Gastroesophageal sphincter (tissue), 4 donors: ENCODE data around the gene PTPRG. TPM values are rescaled to one million over a fixed set of nuclear protein-coding genes. Genes with fewer than 3 reads are reported as not detected.

Experiments used
- ATAC-seq: fragments of 150-250 bp; one replicate; pipeline ENCODE4 v1.9.1; 2016; ENCODE audit warnings: mild to moderate bottlenecking, moderate library complexity
- H3K27ac ChIP-seq, 4 donors: fragments of 200-600 bp; sonication (generic) in 3 of 4; 1 replicate in 3 of 4; 2 replicates in 1 of 4; pipeline ENCODE4 v1.5.1; 2016 to 2019
- H3K27me3 ChIP-seq: fragments of 200-600 bp; sonication (generic); one replicate; pipeline ENCODE4 v1.5.1; 2019
- H3K36me3 ChIP-seq, 2 donors: fragments of 200-600 bp; sonication (generic); one replicate each; pipeline ENCODE4 v1.5.1; 2019; ENCODE audit warnings: control low read depth in 1 of 2
- H3K4me1 ChIP-seq, 3 donors: fragments of 200-600 bp; sonication (generic); 1 replicate in 2 of 3; 2 replicates in 1 of 3; pipeline ENCODE4 v1.5.1; 2016 to 2019; ENCODE audit warnings: control low read depth in 2 of 3
- H3K4me3 ChIP-seq, 2 donors: fragments of 200-600 bp; sonication (generic); one replicate each; pipeline ENCODE4 v1.5.1; 2019; ENCODE audit warnings: mild to moderate bottlenecking in 1 of 2, moderate library complexity in 1 of 2
- H3K9me3 ChIP-seq, 3 donors: fragments of 200-600 bp; sonication (generic); one replicate each; pipeline ENCODE4 v1.5.1; 2017 to 2019; ENCODE audit warnings: control low read depth in 2 of 3
- EP300 ChIP-seq: sonication (generic); formaldehyde crosslinking; IDR thresholded peaks from one replicate; pipeline ENCODE4 v1.6.1; 2017; ENCODE audit warnings: antibody characterized with exemption, mild to moderate bottlenecking
- POLR2A ChIP-seq, 2 donors: fragments of 450-650 bp; IDR thresholded peaks; one replicate each; pipeline ENCODE4 v1.6.1; 2017; ENCODE audit warnings: antibody characterized with exemption in 2 of 2, mild to moderate bottlenecking in 2 of 2, moderate library complexity in 1 of 2
- POLR2AphosphoS5 ChIP-seq: sonication (generic); formaldehyde crosslinking; IDR thresholded peaks from one replicate; pipeline ENCODE4 v1.6.1; 2017; ENCODE audit warnings: antibody characterized with exemption
- WGBS, 2 donors: methylation state at CpG; one replicate each; pipeline ENCODE4 v1.1.5; 2018; ENCODE audit warnings: low coverage in 1 of 2; 5-methylcytosine and 5-hydroxymethylcytosine counted together
- total RNA-seq, 4 donors: library from RNA; depleted of rRNA; stranded (reverse); fragments of >200 nt; gene quantifications; one replicate each; pipeline ENCODE4 v1.1.0, GENCODE V29; 2016
- TF ChIP-seq, protein P1 (sequence below), 4 experiments: fragments of 200-600 bp in 2 of 4; fragments of 450-650 bp in 2 of 4; sonication (generic) in 1 of 4; IDR thresholded peaks; one replicate each; pipeline ENCODE4 v1.5.1; 2017 to 2019; ENCODE audit warnings: antibody characterized with exemption in 4 of 4, mild to moderate bottlenecking in 2 of 4, moderate library complexity in 2 of 4

PTPRG gene
- total RNA-seq, 4 donors from 2014 or later: 48.7 to 81.9 (median 52.8) TPM

DNA sequence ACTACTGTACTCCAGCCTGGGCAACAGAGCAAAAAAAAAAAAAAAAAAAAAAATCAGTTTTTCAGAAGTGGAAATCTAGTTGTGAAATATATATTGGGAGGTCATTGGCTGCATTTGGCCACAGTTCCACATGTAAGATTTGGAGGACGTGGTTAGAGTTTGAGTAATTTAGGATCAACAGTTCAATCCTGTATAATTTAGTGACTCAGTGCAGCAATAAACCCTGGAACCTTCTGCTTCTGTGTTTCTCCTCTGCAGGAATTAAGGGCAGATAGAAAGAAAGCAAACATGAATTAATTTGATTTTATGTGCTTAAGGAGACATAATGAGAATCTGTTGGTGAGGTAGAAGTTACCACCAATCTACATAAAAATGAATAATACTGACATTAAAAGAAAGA lies 347.0 kb downstream of the PTPRG start:
- Histone ChIP-seq H3K36me3 (no peaks in the 10 kb centered on the region), H3K27me3 (no peaks in the 10 kb centered on the region), H3K9me3 (no peaks in the 10 kb centered on the region), H3K4me3 (no peak overlapping the region), H3K27ac (no peak overlapping the region), H3K4me1 (peaks cover 8 to 32% (median 16%) of the 10 kb centered on the region in 3 donors)
- no peak for ATAC-seq
- WGBS, 2 donors: 53% methylated on average over 1 of the region's 1 CpG; no CpG with 5 or more reads in 1 of the 2 donors
- no peak for TF ChIP-seq POLR2AphosphoS5
- no peak for TF ChIP-seq POLR2A (IDR thresholded peaks at IDR 0.05)
- no peak for TF ChIP-seq EP300
- TF ChIP-seq, protein P1, sequence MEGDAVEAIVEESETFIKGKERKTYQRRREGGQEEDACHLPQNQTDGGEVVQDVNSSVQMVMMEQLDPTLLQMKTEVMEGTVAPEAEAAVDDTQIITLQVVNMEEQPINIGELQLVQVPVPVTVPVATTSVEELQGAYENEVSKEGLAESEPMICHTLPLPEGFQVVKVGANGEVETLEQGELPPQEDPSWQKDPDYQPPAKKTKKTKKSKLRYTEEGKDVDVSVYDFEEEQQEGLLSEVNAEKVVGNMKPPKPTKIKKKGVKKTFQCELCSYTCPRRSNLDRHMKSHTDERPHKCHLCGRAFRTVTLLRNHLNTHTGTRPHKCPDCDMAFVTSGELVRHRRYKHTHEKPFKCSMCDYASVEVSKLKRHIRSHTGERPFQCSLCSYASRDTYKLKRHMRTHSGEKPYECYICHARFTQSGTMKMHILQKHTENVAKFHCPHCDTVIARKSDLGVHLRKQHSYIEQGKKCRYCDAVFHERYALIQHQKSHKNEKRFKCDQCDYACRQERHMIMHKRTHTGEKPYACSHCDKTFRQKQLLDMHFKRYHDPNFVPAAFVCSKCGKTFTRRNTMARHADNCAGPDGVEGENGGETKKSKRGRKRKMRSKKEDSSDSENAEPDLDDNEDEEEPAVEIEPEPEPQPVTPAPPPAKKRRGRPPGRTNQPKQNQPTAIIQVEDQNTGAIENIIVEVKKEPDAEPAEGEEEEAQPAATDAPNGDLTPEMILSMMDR (IDR thresholded peaks at IDR 0.05): no peak

DNA sequence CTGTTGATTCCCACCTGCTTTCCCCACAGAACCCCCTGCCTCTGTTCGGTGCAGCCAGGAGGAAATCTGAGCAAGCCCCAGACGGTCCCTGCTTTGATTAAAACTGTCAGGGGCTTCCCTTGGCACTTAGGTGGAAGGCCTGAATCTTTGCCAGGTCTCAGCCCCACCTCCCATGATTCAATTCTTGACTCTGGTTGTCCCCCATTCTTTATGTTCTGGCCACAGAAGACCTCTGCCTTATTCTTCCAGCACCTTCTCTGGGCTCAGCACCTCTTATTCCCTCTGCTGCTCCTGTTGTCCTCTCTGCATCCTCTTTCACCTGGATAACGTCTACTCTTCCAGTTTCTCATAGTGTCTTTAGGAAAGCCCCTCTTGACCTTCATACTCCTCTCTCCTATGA lies 349.4 kb downstream of the PTPRG start:
- 74 to 100% methylated on average over 2 to 3 of the region's 3 CpGs for WGBS, 2 donors
- no peak for ATAC-seq

DNA sequence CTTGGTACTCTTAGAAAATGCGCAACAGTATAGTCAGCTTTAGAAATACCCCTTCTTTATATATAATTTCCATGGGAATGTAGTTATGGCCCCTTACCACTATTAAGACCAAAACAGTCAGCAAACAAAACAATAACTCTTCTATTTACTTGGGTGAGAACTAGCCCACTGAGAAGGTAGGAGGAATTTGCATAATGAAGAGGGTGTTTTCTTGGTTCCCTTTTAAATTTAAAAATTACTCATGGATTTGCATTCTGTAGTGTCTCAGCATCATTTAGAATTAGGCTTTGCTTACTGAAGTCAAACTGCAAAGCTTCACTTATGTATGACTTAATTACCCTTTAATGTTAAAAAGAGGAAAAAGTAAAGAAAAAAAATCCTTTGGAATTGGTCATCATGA lies 350.8 kb downstream of the PTPRG start:
- Histone ChIP-seq H3K4me1 (peaks cover 0 to 4% (median 0%) of the 10 kb centered on the region in 3 donors), H3K9me3 (no peaks in the 10 kb centered on the region), H3K36me3 (no peaks in the 10 kb centered on the region), H3K27ac (no peak overlapping the region), H3K27me3 (no peaks in the 10 kb centered on the region), H3K4me3 (no peak overlapping the region)
- TF ChIP-seq EP300: no peak
- no peak for TF ChIP-seq POLR2AphosphoS5
- 100% methylated on average over 1 of the region's 1 CpG for WGBS, 2 donors
- no peak for ATAC-seq

More for the DNA sequence above, 349.4 kb downstream of the PTPRG start:
- peaks cover 0 to 9% (median 5%) of the 10 kb centered on the region in 3 donors for H3K4me1 ChIP-seq
- H3K27me3 ChIP-seq: no peaks in the 10 kb centered on the region
- no peak overlapping the region for H3K27ac ChIP-seq
- no peak overlapping the region for H3K4me3 ChIP-seq
- H3K36me3 ChIP-seq: no peaks in the 10 kb centered on the region
- TF ChIP-seq, protein P1 (IDR thresholded peaks at IDR 0.05): no peak
- no peak for TF ChIP-seq POLR2A (IDR thresholded peaks at IDR 0.05)
- no peak for TF ChIP-seq EP300
- TF ChIP-seq POLR2AphosphoS5: no peak
- H3K9me3 ChIP-seq: no peaks in the 10 kb centered on the region

DNA sequence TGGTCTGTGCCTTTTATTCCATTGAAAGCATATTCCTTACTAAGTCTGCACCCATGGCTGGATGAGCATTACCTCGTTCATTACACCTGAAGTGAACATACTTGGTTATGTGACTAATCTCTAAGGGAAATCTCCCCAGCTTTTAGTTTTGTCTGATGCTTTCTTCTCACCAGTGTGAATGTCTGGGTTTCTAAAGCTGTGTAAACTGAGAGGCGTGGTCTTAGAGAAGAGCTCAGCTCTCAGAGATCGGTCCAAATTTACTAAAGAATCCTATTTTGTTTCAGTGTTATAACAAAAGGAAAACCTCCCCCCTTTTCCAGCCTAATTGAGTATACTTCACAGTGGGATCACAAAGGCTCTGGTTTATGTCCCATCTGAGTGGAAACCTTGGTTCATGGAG lies 352.3 kb downstream of the PTPRG start:
- peaks cover 0 to 18% (median 7%) of the 10 kb centered on the region in 3 donors for H3K4me1 ChIP-seq
- H3K27me3 ChIP-seq: no peaks in the 10 kb centered on the region
- no peak overlapping the region for H3K4me3 ChIP-seq
- no peak overlapping the region for H3K27ac ChIP-seq
- WGBS, 2 donors: 82 to 85% methylated on average over 3 of the region's 3 CpGs
- no peak for ATAC-seq
- no peak for TF ChIP-seq EP300
- no peak for TF ChIP-seq POLR2A (IDR thresholded peaks at IDR 0.05)
- TF ChIP-seq, protein P1 (IDR thresholded peaks at IDR 0.05): no peak
- TF ChIP-seq POLR2AphosphoS5: no peak
- no peaks in the 10 kb centered on the region for H3K9me3 ChIP-seq
- H3K36me3 ChIP-seq: no peaks in the 10 kb centered on the region

DNA sequence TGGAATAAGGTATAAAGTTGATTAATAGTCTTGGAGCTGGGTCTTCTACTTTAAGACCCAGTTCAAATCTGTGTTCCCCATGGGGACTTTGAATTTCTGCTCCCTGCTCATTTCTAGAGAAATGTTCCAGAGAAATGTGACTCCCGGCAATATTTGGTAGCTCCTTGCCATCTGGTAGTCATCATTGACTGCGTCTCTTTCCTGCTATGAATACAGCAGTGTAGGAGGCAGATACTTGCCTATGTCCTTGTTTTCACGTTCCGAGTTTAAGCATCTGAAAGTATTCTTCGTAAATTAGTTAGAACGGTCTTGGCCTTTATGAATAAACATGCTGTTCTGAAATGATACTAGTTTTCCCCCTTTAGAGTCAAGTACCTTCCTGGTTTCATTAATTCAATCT lies 352.9 kb downstream of the PTPRG start:
- Histone ChIP-seq H3K4me1 (peaks cover 0 to 22% (median 10%) of the 10 kb centered on the region in 3 donors), H3K27ac (no peak overlapping the region), H3K4me3 (no peak overlapping the region), H3K9me3 (no peaks in the 10 kb centered on the region), H3K36me3 (no peaks in the 10 kb centered on the region), H3K27me3 (no peaks in the 10 kb centered on the region)
- 73 to 80% methylated on average over 3 to 6 of the region's 6 CpGs for WGBS, 2 donors
- TF ChIP-seq, protein P1 (IDR thresholded peaks at IDR 0.05): no peak
- TF ChIP-seq POLR2AphosphoS5 (no peak), EP300 (no peak), POLR2A (IDR thresholded peaks at IDR 0.05) (no peak)
- ATAC-seq: no peak
